HepG2 (cell line): ENCODE measurements around the gene FAM180A. TPM values are rescaled to one million over a fixed set of nuclear protein-coding genes. Genes with fewer than 3 reads are reported as not detected.

ENCODE experiments used
- polyA plus RNA-seq, 8 experiments: library from polyadenylated mRNA; depleted of rRNA in 3 of 8; stranded (reverse) in 7 of 8; unstranded in 1 of 8; fragments of >200 nt; fragmentation: Illumina TruSeq in 4 of 8; extraction: Trizol in 4 of 8; gene quantifications; 2 replicates each; pipeline versions ENCODE4 v1.2.1 to v1.2.3, GENCODE V29; 2011 to 2016; ENCODE audit warnings: low read depth in 4 of 8, missing spikeins in 1 of 8, mixed read lengths in 1 of 8; ENCODE audit not compliant: insufficient read depth in 1 of 8
- total RNA-seq, 5 experiments: library from RNA; depleted of rRNA; stranded (reverse); fragments of >200 nt; fragmentation: Illumina TruSeq; extraction: Trizol; gene quantifications; 2 replicates each; pipeline ENCODE4 v1.2.3, GENCODE V29; 2016; ENCODE audit warnings: low read depth in 1 of 5

FAM180A gene
- total and polyA plus RNA-seq, 2 of the 13 experiments (the other 11 are each of a cell fraction or from before 2014, with no cell fraction given), result not detected

Other genes starting within 250 kb of the FAM180A start
- 7.4 and 11.5 TPM in 2 replicates for gene CNOT4, start 238.7 kb downstream of the FAM180A start, total RNA-seq (2016; rRNA removed; fragmentation: Illumina TruSeq; extraction: Trizol)
- 7.6 and 8.4 TPM in 2 replicates for gene CNOT4, start 238.7 kb downstream of the FAM180A start, polyA plus RNA-seq (2011; rRNA removed)
- 87.2 and 123 TPM in 2 replicates for gene NUP205, start 190.9 kb downstream of the FAM180A start, total RNA-seq (2016; rRNA removed; fragmentation: Illumina TruSeq; extraction: Trizol)
- gene NUP205, start 190.9 kb downstream of the FAM180A start, polyA plus RNA-seq (2011; rRNA removed), result 31.2 and 46.2 TPM in 2 replicates
- gene STMP1, start 86.3 kb downstream of the FAM180A start, total RNA-seq (2016; rRNA removed; fragmentation: Illumina TruSeq; extraction: Trizol), result 7.2 and 10.2 TPM in 2 replicates
- gene STMP1, start 86.3 kb downstream of the FAM180A start, polyA plus RNA-seq (2011; rRNA removed), result 12.2 and 16.2 TPM in 2 replicates
- not detected in 2 replicates for gene SLC13A4, start 20.6 kb downstream of the FAM180A start, total RNA-seq (2016; rRNA removed; fragmentation: Illumina TruSeq; extraction: Trizol)
- 0.04 and 0.08 TPM in 2 replicates for gene SLC13A4, start 20.6 kb downstream of the FAM180A start, polyA plus RNA-seq (2011; rRNA removed)
- gene MTPN, start 228.5 kb upstream of the FAM180A start, total RNA-seq (2016; rRNA removed; fragmentation: Illumina TruSeq; extraction: Trizol), result 71.7 and 119 TPM in 2 replicates
- 25.6 and 31.1 TPM in 2 replicates for gene MTPN, start 228.5 kb upstream of the FAM180A start, polyA plus RNA-seq (2011; rRNA removed)